Measurements from ENCODE around the gene MACC1. TPM values are rescaled to one million over a fixed set of nuclear protein-coding genes. Genes with fewer than 3 reads are reported as not detected.

MACC1 gene
- total RNA-seq, 2 donors from 2014 or later: 0.26 TPM; not detected in 1

GRCh38 chr7:20201380-20201779, 15.8 kb downstream of the MACC1 start:
- Histone ChIP-seq H3K9me3 (no peaks in the 10 kb centered on the region), H3K27ac (no peak overlapping the region), H3K36me3 (no peaks in the 10 kb centered on the region), H3K4me3 (no peak overlapping the region), H3K4me1 (no peaks in the 10 kb centered on the region), H3K27me3 (no peaks in the 10 kb centered on the region)
- no peak for TF ChIP-seq CTCF (IDR thresholded peaks at IDR 0.05)
- DNase-seq (ENCODE audit: low spot score): no peak

DNA sequence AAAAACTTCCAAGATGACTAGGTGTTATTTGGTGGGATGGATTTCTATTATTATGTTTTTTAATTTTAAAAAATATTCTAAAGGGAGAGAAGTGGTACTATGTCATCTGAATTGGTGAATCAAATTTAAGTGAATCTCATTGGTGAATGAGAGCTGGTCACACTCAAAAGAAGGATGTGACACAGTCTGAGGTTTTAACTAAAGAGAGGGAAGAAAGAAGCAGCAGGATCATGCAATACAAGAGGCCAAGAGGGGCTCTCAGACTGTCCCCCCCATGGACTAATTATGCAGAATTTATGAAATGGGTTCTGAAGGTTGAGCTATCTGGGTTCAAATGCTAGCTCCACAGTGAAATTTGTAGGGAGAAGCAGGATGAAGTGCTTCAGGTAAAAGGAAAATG, 16.2 kb downstream of the MACC1 start:
- TF ChIP-seq CTCF (IDR thresholded peaks at IDR 0.05): no peak
- Histone ChIP-seq H3K36me3 (no peaks in the 10 kb centered on the region), H3K4me3 (no peak overlapping the region), H3K4me1 (no peaks in the 10 kb centered on the region), H3K9me3 (no peaks in the 10 kb centered on the region), H3K27me3 (no peaks in the 10 kb centered on the region), H3K27ac (no peak overlapping the region)
- no peak for DNase-seq (ENCODE audit: low spot score)

DNA sequence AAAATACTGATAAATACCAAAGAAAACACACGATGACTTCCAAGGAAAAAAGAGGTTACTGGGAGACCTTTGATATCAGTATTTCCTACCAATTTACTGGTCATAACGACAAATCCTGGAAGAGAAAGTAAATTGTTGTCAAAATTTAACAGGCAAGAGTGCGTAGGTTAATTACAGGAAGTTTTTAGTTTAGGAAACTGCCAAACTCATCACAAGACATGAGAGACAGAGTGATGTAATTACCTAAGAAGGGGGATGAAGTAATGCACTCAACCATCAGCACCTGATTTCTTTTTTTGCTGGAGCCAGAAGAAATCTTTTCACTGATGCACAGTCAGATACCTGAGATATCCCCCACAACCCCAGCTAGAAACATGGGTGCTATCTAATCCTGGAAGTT, 16.8 kb downstream of the MACC1 start:
- Histone ChIP-seq H3K27me3 (no peaks in the 10 kb centered on the region), H3K4me1 (no peaks in the 10 kb centered on the region), H3K27ac (no peak overlapping the region), H3K9me3 (no peaks in the 10 kb centered on the region), H3K36me3 (no peaks in the 10 kb centered on the region), H3K4me3 (no peak overlapping the region)
- DNase-seq (ENCODE audit: low spot score): no peak
- TF ChIP-seq CTCF (IDR thresholded peaks at IDR 0.05): no peak

DNA sequence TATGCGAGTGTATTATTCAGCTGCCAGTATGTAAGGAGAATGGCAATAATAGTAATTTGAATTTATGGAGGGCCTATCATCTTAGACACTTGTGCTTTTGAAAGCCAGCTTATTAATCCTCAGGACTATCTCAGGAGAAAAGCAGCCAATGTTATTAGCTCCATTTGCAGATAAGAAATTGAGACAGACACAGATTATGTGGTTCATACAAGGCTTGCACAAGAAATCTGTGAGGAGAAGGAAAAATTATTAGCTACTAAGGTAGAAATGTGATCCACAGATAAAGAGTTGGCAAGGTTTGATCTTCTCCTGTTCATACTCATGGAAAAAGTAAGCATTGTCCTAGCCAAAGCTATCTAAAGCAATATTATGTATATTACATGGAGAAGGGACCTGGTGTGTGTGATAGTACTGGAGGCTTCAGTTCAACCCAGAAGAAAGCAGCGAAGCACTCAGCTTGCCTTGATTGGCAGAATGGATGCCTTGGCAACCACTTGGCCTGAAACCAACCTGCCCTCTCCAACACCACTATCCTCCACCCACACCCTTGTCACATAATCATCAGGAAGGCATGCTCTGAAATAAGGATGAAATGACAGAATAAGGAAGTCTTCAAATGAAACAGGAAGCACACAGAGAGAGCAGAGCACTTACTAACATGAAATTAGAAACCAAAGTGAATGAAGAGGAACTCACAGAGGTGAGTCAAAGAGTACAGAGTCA, 18.0 kb downstream of the MACC1 start:
- Histone ChIP-seq H3K4me1 (no peaks in the 10 kb centered on the region), H3K9me3 (no peaks in the 10 kb centered on the region), H3K36me3 (no peaks in the 10 kb centered on the region), H3K27me3 (no peaks in the 10 kb centered on the region), H3K27ac (no peak overlapping the region), H3K4me3 (no peak overlapping the region)
- no peak for DNase-seq (ENCODE audit: low spot score)
- no peak for TF ChIP-seq CTCF (IDR thresholded peaks at IDR 0.05)

DNA sequence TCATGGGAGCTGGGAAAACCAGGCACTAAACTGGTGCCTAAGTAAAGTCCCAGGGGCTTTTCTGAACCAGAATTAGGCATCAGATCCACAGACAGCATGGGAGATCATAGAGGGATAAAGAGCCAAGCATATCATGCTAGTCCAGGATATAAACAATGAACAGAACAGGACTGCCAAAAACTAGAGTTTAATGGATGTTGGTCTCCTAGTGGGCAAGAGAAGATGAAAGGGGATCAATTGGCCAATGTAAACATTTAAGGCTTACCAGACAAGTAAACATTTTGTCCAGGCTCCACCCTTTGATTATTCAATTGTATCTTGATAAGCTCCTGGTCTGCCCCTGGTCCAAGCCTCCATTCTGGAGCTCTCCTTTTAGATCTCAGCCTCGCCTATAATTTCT, 18.9 kb downstream of the MACC1 start:
- Histone ChIP-seq H3K27me3 (no peaks in the 10 kb centered on the region), H3K9me3 (no peaks in the 10 kb centered on the region), H3K27ac (no peak overlapping the region), H3K4me3 (no peak overlapping the region), H3K4me1 (no peaks in the 10 kb centered on the region), H3K36me3 (no peaks in the 10 kb centered on the region)
- no peak for TF ChIP-seq CTCF (IDR thresholded peaks at IDR 0.05)
- no peak for DNase-seq (ENCODE audit: low spot score)

- Histone ChIP-seq H3K4me1 (no peaks in the 10 kb centered on the region), H3K27ac (no peak overlapping the region), H3K36me3 (no peaks in the 10 kb centered on the region), H3K4me3 (no peak overlapping the region), H3K27me3 (no peaks in the 10 kb centered on the region), H3K9me3 (no peaks in the 10 kb centered on the region)
- no peak for DNase-seq (ENCODE audit: low spot score)
- TF ChIP-seq CTCF (IDR thresholded peaks at IDR 0.05): no peak
These were observed 19.3 kb downstream of the MACC1 start for GRCh38 chr7:20197837-20198236.
